ENCODE data around the gene USP17L21. TPM values are rescaled to one million over a fixed set of nuclear protein-coding genes. Genes with fewer than 3 reads are reported as not detected.
A peak's percentile ranks its signal among the peaks of the same experiment; 100 is the strongest.
"Not testable (repeated sequence)": the region's sequence is repeated elsewhere in the genome, so short reads cannot be mapped to it uniquely, and the experiment has no call there.

The USP17L21 gene
- not detected in 3 replicates for total RNA-seq
- long read RNA-seq, result 0 reads

- DNase-seq (ENCODE audit: low spot score); H3K27ac Mint-ChIP-seq (ENCODE audit: unreplicated experiment); H3K9me3 Mint-ChIP-seq (ENCODE audit: low read depth); H3K27me3 Mint-ChIP-seq (ENCODE audit: low read depth); H3K4me1 Mint-ChIP-seq (ENCODE audit: low read depth); H3K4me3 Mint-ChIP-seq (ENCODE audit: unreplicated experiment); H3K36me3 Mint-ChIP-seq (ENCODE audit: low read depth): not testable (repeated sequence)
Observed at GRCh38 chr4:9262572-9262971, at the start of gene USP17L21. Gene USP17L21, plus strand, starts transcription at chr4:9262872. Its CDS starts 0 bp downstream, at chr4:9262872.

- H3K4me3 Mint-ChIP-seq (ENCODE audit: unreplicated experiment); H3K27ac Mint-ChIP-seq (ENCODE audit: unreplicated experiment); H3K27me3 Mint-ChIP-seq (ENCODE audit: low read depth); H3K4me1 Mint-ChIP-seq (ENCODE audit: low read depth); H3K36me3 Mint-ChIP-seq (ENCODE audit: low read depth); H3K9me3 Mint-ChIP-seq (ENCODE audit: low read depth): not testable (repeated sequence)
- peak; percentile 53 for DNase-seq (ENCODE audit: low spot score)
Observed at GRCh38 chr4:9214701-9215100, 48.0 kb upstream of the USP17L21 start.

GRCh38 chr4:9215105-9215504, 47.6 kb upstream of the USP17L21 start, which contains the start of gene USP17L11:
Gene USP17L11, plus strand, starts transcription at chr4:9215405. Its CDS starts 0 bp downstream, at chr4:9215405.
- not testable (repeated sequence) for H3K4me3 Mint-ChIP-seq (ENCODE audit: unreplicated experiment); H3K4me1 Mint-ChIP-seq (ENCODE audit: low read depth); H3K27ac Mint-ChIP-seq (ENCODE audit: unreplicated experiment); H3K36me3 Mint-ChIP-seq (ENCODE audit: low read depth); DNase-seq (ENCODE audit: low spot score); H3K27me3 Mint-ChIP-seq (ENCODE audit: low read depth); H3K9me3 Mint-ChIP-seq (ENCODE audit: low read depth)

GRCh38 chr4:9219852-9220251, 42.8 kb upstream of the USP17L21 start, which contains the start of gene USP17L12:
Gene USP17L12, plus strand, starts transcription at chr4:9220152. Its CDS starts 0 bp downstream, at chr4:9220152.
- H3K27ac Mint-ChIP-seq (ENCODE audit: unreplicated experiment); DNase-seq (ENCODE audit: low spot score); H3K4me3 Mint-ChIP-seq (ENCODE audit: unreplicated experiment); H3K36me3 Mint-ChIP-seq (ENCODE audit: low read depth); H3K9me3 Mint-ChIP-seq (ENCODE audit: low read depth); H3K27me3 Mint-ChIP-seq (ENCODE audit: low read depth); H3K4me1 Mint-ChIP-seq (ENCODE audit: low read depth): not testable (repeated sequence)

GRCh38 chr4:9224596-9224995, 38.1 kb upstream of the USP17L21 start, which contains the start of gene USP17L13:
Gene USP17L13, plus strand, starts transcription at chr4:9224896. Its CDS starts 0 bp downstream, at chr4:9224896.
- not testable (repeated sequence) for DNase-seq (ENCODE audit: low spot score); H3K4me1 Mint-ChIP-seq (ENCODE audit: low read depth); H3K9me3 Mint-ChIP-seq (ENCODE audit: low read depth); H3K27ac Mint-ChIP-seq (ENCODE audit: unreplicated experiment); H3K27me3 Mint-ChIP-seq (ENCODE audit: low read depth); H3K4me3 Mint-ChIP-seq (ENCODE audit: unreplicated experiment); H3K36me3 Mint-ChIP-seq (ENCODE audit: low read depth)

GRCh38 chr4:9230249-9230648, 32.4 kb upstream of the USP17L21 start:
- H3K4me1 Mint-ChIP-seq (ENCODE audit: low read depth); H3K27ac Mint-ChIP-seq (ENCODE audit: unreplicated experiment); H3K9me3 Mint-ChIP-seq (ENCODE audit: low read depth); H3K4me3 Mint-ChIP-seq (ENCODE audit: unreplicated experiment); H3K36me3 Mint-ChIP-seq (ENCODE audit: low read depth); H3K27me3 Mint-ChIP-seq (ENCODE audit: low read depth): not testable (repeated sequence)
- DNase-seq (ENCODE audit: low spot score), result peak; percentile 69

- not testable (repeated sequence) for H3K27ac Mint-ChIP-seq (ENCODE audit: unreplicated experiment); H3K4me1 Mint-ChIP-seq (ENCODE audit: low read depth); H3K36me3 Mint-ChIP-seq (ENCODE audit: low read depth); H3K9me3 Mint-ChIP-seq (ENCODE audit: low read depth); H3K27me3 Mint-ChIP-seq (ENCODE audit: low read depth); H3K4me3 Mint-ChIP-seq (ENCODE audit: unreplicated experiment); DNase-seq (ENCODE audit: low spot score)
Observed at GRCh38 chr4:9234085-9234484, 28.6 kb upstream of the USP17L21 start, which contains the start of gene USP17L15. Gene USP17L15, plus strand, starts transcription at chr4:9234385. Its CDS starts 0 bp downstream, at chr4:9234385.

- not testable (repeated sequence) for H3K36me3 Mint-ChIP-seq (ENCODE audit: low read depth); H3K4me1 Mint-ChIP-seq (ENCODE audit: low read depth); H3K9me3 Mint-ChIP-seq (ENCODE audit: low read depth); H3K4me3 Mint-ChIP-seq (ENCODE audit: unreplicated experiment); H3K27ac Mint-ChIP-seq (ENCODE audit: unreplicated experiment); H3K27me3 Mint-ChIP-seq (ENCODE audit: low read depth)
- peak; percentile 36 for DNase-seq (ENCODE audit: low spot score)
Observed at GRCh38 chr4:9238461-9238860, 24.2 kb upstream of the USP17L21 start.

- H3K27me3 Mint-ChIP-seq (ENCODE audit: low read depth); H3K4me3 Mint-ChIP-seq (ENCODE audit: unreplicated experiment); H3K27ac Mint-ChIP-seq (ENCODE audit: unreplicated experiment); H3K9me3 Mint-ChIP-seq (ENCODE audit: low read depth); H3K36me3 Mint-ChIP-seq (ENCODE audit: low read depth); DNase-seq (ENCODE audit: low spot score); H3K4me1 Mint-ChIP-seq (ENCODE audit: low read depth): not testable (repeated sequence)
Observed at GRCh38 chr4:9243579-9243978, 19.1 kb upstream of the USP17L21 start, which contains the start of gene USP17L17. Gene USP17L17, plus strand, starts transcription at chr4:9243879. Its CDS starts 0 bp downstream, at chr4:9243879.

- H3K27ac Mint-ChIP-seq (ENCODE audit: unreplicated experiment); H3K4me1 Mint-ChIP-seq (ENCODE audit: low read depth); H3K9me3 Mint-ChIP-seq (ENCODE audit: low read depth); H3K27me3 Mint-ChIP-seq (ENCODE audit: low read depth); H3K36me3 Mint-ChIP-seq (ENCODE audit: low read depth); H3K4me3 Mint-ChIP-seq (ENCODE audit: unreplicated experiment): not testable (repeated sequence)
- peak; percentile 71 for DNase-seq (ENCODE audit: low spot score)
Observed at GRCh38 chr4:9247953-9248680, 14.6 kb upstream of the USP17L21 start, which contains the start of gene USP17L18. Gene USP17L18, plus strand, starts transcription at chr4:9248630. Its CDS starts 0 bp downstream, at chr4:9248630.

- H3K27ac Mint-ChIP-seq (ENCODE audit: unreplicated experiment); H3K36me3 Mint-ChIP-seq (ENCODE audit: low read depth); H3K27me3 Mint-ChIP-seq (ENCODE audit: low read depth); H3K4me1 Mint-ChIP-seq (ENCODE audit: low read depth); H3K4me3 Mint-ChIP-seq (ENCODE audit: unreplicated experiment); DNase-seq (ENCODE audit: low spot score); H3K9me3 Mint-ChIP-seq (ENCODE audit: low read depth): not testable (repeated sequence)
Observed at GRCh38 chr4:9253078-9253477, 9.6 kb upstream of the USP17L21 start, which contains the start of gene USP17L19. Gene USP17L19, plus strand, starts transcription at chr4:9253378. Its CDS starts 0 bp downstream, at chr4:9253378.

- H3K4me1 Mint-ChIP-seq (ENCODE audit: low read depth); H3K9me3 Mint-ChIP-seq (ENCODE audit: low read depth); H3K27ac Mint-ChIP-seq (ENCODE audit: unreplicated experiment); H3K36me3 Mint-ChIP-seq (ENCODE audit: low read depth); DNase-seq (ENCODE audit: low spot score); H3K4me3 Mint-ChIP-seq (ENCODE audit: unreplicated experiment); H3K27me3 Mint-ChIP-seq (ENCODE audit: low read depth): not testable (repeated sequence)
Observed at GRCh38 chr4:9257824-9258223, 4.8 kb upstream of the USP17L21 start, which contains the start of gene USP17L20. Gene USP17L20, plus strand, starts transcription at chr4:9258124. Its CDS starts 0 bp downstream, at chr4:9258124.

GRCh38 chr4:9267319-9267718, 4.6 kb downstream of the USP17L21 start, which contains the start of gene USP17L22:
Gene USP17L22, plus strand, starts transcription at chr4:9267619. Its CDS starts 0 bp downstream, at chr4:9267619.
- H3K4me3 Mint-ChIP-seq (ENCODE audit: unreplicated experiment); H3K4me1 Mint-ChIP-seq (ENCODE audit: low read depth); H3K36me3 Mint-ChIP-seq (ENCODE audit: low read depth); H3K27ac Mint-ChIP-seq (ENCODE audit: unreplicated experiment); DNase-seq (ENCODE audit: low spot score); H3K9me3 Mint-ChIP-seq (ENCODE audit: low read depth); H3K27me3 Mint-ChIP-seq (ENCODE audit: low read depth): not testable (repeated sequence)
